HepG2 (cell line): ENCODE results near the gene TBCB. TPM values are rescaled to one million over a fixed set of nuclear protein-coding genes. Genes with fewer than 3 reads are reported as not detected.

Experiments
- ARNT ChIP-seq: fragments of 450-650 bp; IDR thresholded peaks from 2 replicates; pipeline ENCODE4 v1.6.1; 2017
- ELF3 ChIP-seq: IDR thresholded peaks from 2 replicates; pipeline ENCODE4 v1.6.1; 2016; ENCODE audit warnings: missing genetic modification reagents, missing compliant biosample characterization
- HNRNPK ChIP-seq: fragments of 200-400 bp; formaldehyde crosslinking; IDR thresholded peaks from 2 replicates; pipeline ENCODE4 v1.6.1; 2018; ENCODE audit warnings: low read length, low read depth, moderate library complexity, mild to moderate bottlenecking; ENCODE audit not compliant: poor library complexity, severe bottlenecking
- MED13 ChIP-seq: sonication (generic); formaldehyde crosslinking; IDR thresholded peaks from 2 replicates; pipeline ENCODE4 v1.5.0; 2020; ENCODE audit warnings: missing genetic modification reagents
- NR3C1 ChIP-seq: sonication (generic); formaldehyde crosslinking; IDR thresholded peaks from 2 replicates; pipeline ENCODE4 v1.4.0; 2020; ENCODE audit warnings: missing genetic modification reagents
- RXRB ChIP-seq: IDR thresholded peaks from 2 replicates; pipeline ENCODE4 v1.6.1; 2016; ENCODE audit warnings: borderline replicate concordance, missing genetic modification reagents, missing compliant biosample characterization
- SIN3A ChIP-seq: IDR thresholded peaks from 2 replicates; pipeline ENCODE4 v1.6.1; 2011; ENCODE audit warnings: low read depth, mild to moderate bottlenecking, control low read depth, low read length, borderline replicate concordance
- SMARCC2 ChIP-seq: fragments of 450-650 bp; IDR thresholded peaks from 2 replicates; pipeline ENCODE4 v1.6.1; 2017; ENCODE audit warnings: antibody characterized with exemption, mild to moderate bottlenecking
- TBX2 ChIP-seq: sonication (generic); formaldehyde crosslinking; IDR thresholded peaks from 2 replicates; pipeline ENCODE4 v1.5.0; 2020; ENCODE audit warnings: missing genetic modification reagents, mild to moderate bottlenecking, borderline replicate concordance
- ZNF235 ChIP-seq: sonication (generic); formaldehyde crosslinking; IDR thresholded peaks from 2 replicates; pipeline ENCODE4 v1.8.1; 2023; ENCODE audit warnings: mild to moderate bottlenecking, missing genetic modification reagents, borderline replicate concordance
- ZNF33A ChIP-seq: sonication (generic); formaldehyde crosslinking; IDR thresholded peaks from 2 replicates; pipeline ENCODE4 v1.5.1; 2020; ENCODE audit warnings: missing genetic modification reagents, mild to moderate bottlenecking, moderate library complexity, borderline replicate concordance
- ZNF33B ChIP-seq: sonication (generic); formaldehyde crosslinking; IDR thresholded peaks from 2 replicates; pipeline ENCODE4 v1.5.1; 2020; ENCODE audit warnings: mild to moderate bottlenecking, missing genetic modification reagents
- ZNF724P ChIP-seq: sonication (generic); formaldehyde crosslinking; IDR thresholded peaks from 2 replicates; pipeline ENCODE4 v1.8.0; 2022; ENCODE audit warnings: missing genetic modification reagents, borderline replicate concordance
- ZNF749 ChIP-seq: sonication (generic); formaldehyde crosslinking; IDR thresholded peaks from 2 replicates; pipeline ENCODE4 v1.8.0; 2022; ENCODE audit warnings: mild to moderate bottlenecking, missing genetic modification reagents, moderate library complexity, borderline replicate concordance
- ZSCAN21 ChIP-seq: sonication (generic); formaldehyde crosslinking; IDR thresholded peaks from 2 replicates; pipeline ENCODE4 v1.8.0; 2022; ENCODE audit warnings: mild to moderate bottlenecking, missing genetic modification reagents, moderate library complexity, borderline replicate concordance
- polyA plus RNA-seq, 8 experiments: library from polyadenylated mRNA; depleted of rRNA in 3 of 8; stranded (reverse) in 7 of 8; unstranded in 1 of 8; fragments of >200 nt; fragmentation: Illumina TruSeq in 4 of 8; extraction: Trizol in 4 of 8; gene quantifications; 2 replicates each; pipeline versions ENCODE4 v1.2.1 to v1.2.3, GENCODE V29; 2011 to 2016; ENCODE audit warnings: low read depth in 4 of 8, missing spikeins in 1 of 8, mixed read lengths in 1 of 8; ENCODE audit not compliant: insufficient read depth in 1 of 8
- total RNA-seq, 5 experiments: library from RNA; depleted of rRNA; stranded (reverse); fragments of >200 nt; fragmentation: Illumina TruSeq; extraction: Trizol; gene quantifications; 2 replicates each; pipeline ENCODE4 v1.2.3, GENCODE V29; 2016; ENCODE audit warnings: low read depth in 1 of 5
- TF ChIP-seq, protein P1 (sequence below): sonication (generic); formaldehyde crosslinking; IDR thresholded peaks from 2 replicates; pipeline ENCODE4 v1.8.0; 2022; ENCODE audit warnings: missing genetic modification reagents, low read depth, mild to moderate bottlenecking, borderline replicate concordance
- TF ChIP-seq, protein P2 (sequence below): sonication (generic); formaldehyde crosslinking; IDR thresholded peaks from 2 replicates; pipeline ENCODE4 v1.4.0; 2020; ENCODE audit warnings: missing genetic modification reagents
- TF ChIP-seq, protein P3 (sequence below): sonication (generic); formaldehyde crosslinking; IDR thresholded peaks from 2 replicates; pipeline ENCODE4 v1.4.0; 2020; ENCODE audit warnings: missing genetic modification reagents, mild to moderate bottlenecking, borderline replicate concordance
- TF ChIP-seq, protein P4 (sequence below): sonication (generic); formaldehyde crosslinking; IDR thresholded peaks from 2 replicates; pipeline ENCODE4 v1.4.0; 2020; ENCODE audit warnings: missing genetic modification reagents, borderline replicate concordance
- TF ChIP-seq, protein P5 (sequence below), 2 experiments: sonication (generic) in 1 of 2; formaldehyde crosslinking in 1 of 2; IDR thresholded peaks; 2 replicates each; pipeline versions ENCODE4 v1.4.0 to v1.6.1; 2018 to 2020; ENCODE audit warnings: missing genetic modification reagents in 2 of 2, borderline replicate concordance in 1 of 2, low read depth in 1 of 2, mild to moderate bottlenecking in 1 of 2, missing biosample characterization in 1 of 2

Gene TBCB
- total and polyA plus RNA-seq, 2 of the 13 experiments (the other 11 are each of a cell fraction or from before 2014, with no cell fraction given): 271 to 276 TPM

DNA sequence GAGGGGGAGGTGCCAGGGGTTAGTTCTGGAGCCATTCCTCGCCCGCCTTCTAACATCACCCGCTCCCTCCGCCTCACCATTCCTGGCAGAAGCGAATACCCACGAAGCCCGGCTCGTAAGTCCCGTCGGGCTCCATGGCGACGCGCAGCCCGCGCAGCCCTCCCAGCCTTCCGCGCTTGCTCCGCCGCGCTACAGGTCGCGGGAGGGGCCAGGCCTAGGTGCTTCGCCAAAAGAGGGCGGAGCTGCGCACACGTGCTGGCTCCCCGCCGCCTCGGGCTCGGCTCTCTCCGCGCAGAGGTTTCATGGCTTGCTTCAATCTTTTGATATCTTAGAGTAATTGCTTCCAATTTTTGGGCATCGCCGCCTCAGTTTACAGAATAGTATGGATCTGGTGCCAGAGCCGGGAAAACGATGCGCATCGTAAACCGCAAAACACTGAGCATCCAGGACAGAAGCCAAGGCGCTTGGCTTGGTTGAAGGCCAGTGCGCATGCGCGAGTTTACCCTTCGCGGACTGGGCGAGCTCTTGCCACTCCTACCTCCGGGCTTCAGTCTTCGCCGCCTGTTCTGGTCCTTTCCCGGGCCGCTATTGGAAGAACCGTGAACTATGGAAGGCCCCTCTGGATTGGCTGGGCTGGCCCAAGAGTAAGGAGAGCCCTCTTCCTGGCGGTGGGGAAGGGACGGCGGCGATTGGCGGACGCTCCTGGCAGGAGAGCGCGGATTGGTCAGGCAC is 381 bp upstream of the TBCB start, which contains the start of gene POLR2I (continued):
- TF ChIP-seq, protein P1, sequence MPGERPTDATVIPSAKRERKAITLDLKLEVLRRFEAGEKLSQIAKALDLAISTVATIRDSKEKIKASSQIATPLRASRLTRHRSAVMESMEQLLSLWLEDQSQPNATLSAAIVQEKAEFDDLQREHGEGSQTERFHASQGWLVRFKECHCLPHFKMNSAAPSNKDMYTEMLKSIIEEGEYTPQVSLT: no peak
- peak; percentile 88 for TF ChIP-seq ZNF724P
- TF ChIP-seq, protein P2, sequence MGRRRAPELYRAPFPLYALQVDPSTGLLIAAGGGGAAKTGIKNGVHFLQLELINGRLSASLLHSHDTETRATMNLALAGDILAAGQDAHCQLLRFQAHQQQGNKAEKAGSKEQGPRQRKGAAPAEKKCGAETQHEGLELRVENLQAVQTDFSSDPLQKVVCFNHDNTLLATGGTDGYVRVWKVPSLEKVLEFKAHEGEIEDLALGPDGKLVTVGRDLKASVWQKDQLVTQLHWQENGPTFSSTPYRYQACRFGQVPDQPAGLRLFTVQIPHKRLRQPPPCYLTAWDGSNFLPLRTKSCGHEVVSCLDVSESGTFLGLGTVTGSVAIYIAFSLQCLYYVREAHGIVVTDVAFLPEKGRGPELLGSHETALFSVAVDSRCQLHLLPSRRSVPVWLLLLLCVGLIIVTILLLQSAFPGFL (CRISPR knock-in tag): no peak
- TF ChIP-seq ZSCAN21 (CRISPR knock-in tag): 0 out of 2 replicates have a peak, but pooled peaks have one; percentile 27
- TF ChIP-seq MED13 (CRISPR knock-in tag): peak; percentile 86
- no peak for TF ChIP-seq ZNF33A
- no peak for TF ChIP-seq HNRNPK
- peak; percentile 40; the same call in 1 of the 2 replicates for TF ChIP-seq ZNF235 (CRISPR knock-in tag)
- peak; percentile 57; the same call in 1 of the 2 replicates for TF ChIP-seq TBX2
- TF ChIP-seq NR3C1 (CRISPR knock-in tag): no peak
- peak; percentile 89; the same call in 1 of the 2 replicates for TF ChIP-seq SIN3A
- peak; percentile 64; the same call in 1 of the 2 replicates for TF ChIP-seq ELF3
- TF ChIP-seq, protein P3, sequence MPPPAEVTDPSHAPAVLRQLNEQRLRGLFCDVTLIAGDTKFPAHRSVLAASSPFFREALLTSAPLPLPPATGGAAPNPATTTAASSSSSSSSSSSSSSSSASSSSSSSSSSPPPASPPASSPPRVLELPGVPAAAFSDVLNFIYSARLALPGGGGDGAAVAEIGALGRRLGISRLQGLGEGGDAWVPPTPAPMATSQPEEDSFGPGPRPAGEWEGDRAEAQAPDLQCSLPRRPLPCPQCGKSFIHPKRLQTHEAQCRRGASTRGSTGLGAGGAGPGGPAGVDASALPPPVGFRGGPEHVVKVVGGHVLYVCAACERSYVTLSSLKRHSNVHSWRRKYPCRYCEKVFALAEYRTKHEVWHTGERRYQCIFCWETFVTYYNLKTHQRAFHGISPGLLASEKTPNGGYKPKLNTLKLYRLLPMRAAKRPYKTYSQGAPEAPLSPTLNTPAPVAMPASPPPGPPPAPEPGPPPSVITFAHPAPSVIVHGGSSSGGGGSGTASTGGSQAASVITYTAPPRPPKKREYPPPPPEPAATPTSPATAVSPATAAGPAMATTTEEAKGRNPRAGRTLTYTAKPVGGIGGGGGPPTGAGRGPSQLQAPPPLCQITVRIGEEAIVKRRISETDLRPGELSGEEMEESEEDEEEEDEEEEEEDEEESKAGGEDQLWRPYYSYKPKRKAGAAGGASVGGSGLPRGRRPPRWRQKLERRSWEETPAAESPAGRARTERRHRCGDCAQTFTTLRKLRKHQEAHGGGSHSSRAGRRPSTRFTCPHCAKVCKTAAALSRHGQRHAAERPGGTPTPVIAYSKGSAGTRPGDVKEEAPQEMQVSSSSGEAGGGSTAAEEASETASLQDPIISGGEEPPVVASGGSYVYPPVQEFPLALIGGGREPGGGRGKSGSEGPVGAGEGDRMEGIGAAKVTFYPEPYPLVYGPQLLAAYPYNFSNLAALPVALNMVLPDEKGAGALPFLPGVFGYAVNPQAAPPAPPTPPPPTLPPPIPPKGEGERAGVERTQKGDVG (CRISPR knock-in tag): no peak
- peak; percentile 65; the same call in 1 of the 2 replicates for TF ChIP-seq ZNF749 (CRISPR knock-in tag)
- TF ChIP-seq, protein P4, sequence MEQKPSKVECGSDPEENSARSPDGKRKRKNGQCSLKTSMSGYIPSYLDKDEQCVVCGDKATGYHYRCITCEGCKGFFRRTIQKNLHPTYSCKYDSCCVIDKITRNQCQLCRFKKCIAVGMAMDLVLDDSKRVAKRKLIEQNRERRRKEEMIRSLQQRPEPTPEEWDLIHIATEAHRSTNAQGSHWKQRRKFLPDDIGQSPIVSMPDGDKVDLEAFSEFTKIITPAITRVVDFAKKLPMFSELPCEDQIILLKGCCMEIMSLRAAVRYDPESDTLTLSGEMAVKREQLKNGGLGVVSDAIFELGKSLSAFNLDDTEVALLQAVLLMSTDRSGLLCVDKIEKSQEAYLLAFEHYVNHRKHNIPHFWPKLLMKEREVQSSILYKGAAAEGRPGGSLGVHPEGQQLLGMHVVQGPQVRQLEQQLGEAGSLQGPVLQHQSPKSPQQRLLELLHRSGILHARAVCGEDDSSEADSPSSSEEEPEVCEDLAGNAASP (CRISPR knock-in tag): peak; percentile 84; the same call in 1 of the 2 replicates
- TF ChIP-seq SMARCC2: no peak
- no peak for TF ChIP-seq ARNT
- TF ChIP-seq ZNF33B (CRISPR knock-in tag): peak; percentile 84; the same call in 1 of the 2 replicates
- TF ChIP-seq, protein P5, sequence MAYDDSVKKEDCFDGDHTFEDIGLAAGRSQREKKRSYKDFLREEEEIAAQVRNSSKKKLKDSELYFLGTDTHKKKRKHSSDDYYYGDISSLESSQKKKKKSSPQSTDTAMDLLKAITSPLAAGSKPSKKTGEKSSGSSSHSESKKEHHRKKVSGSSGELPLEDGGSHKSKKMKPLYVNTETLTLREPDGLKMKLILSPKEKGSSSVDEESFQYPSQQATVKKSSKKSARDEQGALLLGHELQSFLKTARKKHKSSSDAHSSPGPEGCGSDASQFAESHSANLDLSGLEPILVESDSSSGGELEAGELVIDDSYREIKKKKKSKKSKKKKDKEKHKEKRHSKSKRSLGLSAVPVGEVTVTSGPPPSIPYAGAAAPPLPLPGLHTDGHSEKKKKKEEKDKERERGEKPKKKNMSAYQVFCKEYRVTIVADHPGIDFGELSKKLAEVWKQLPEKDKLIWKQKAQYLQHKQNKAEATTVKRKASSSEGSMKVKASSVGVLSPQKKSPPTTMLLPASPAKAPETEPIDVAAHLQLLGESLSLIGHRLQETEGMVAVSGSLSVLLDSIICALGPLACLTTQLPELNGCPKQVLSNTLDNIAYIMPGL (CRISPR knock-in tag; IDR thresholded peaks at IDR 0.05; ENCODE audit: borderline replicate concordance in 1 of 2, low read depth in 1 of 2): peak; percentile 32 to 58; a peak in 2 of 4 replicates
- peak; percentile 56; the same call in 1 of the 2 replicates for TF ChIP-seq RXRB (CRISPR knock-in tag)
